ENCODE data around the gene AMHR2.
"Not testable (repeated sequence)": the region's sequence is repeated elsewhere in the genome, so short reads cannot be mapped to it uniquely, and the experiment has no call there.

GRCh38 chr12:53374277-53374676, 49.4 kb upstream of the AMHR2 start:
- not testable (repeated sequence) for TF ChIP-seq CTCF, POLR2A (IDR thresholded peaks at IDR 0.05)

Measured in lower leg skin (tissue), 3 donors.